SK-N-MC (cell line): ENCODE measurements around the gene ENO2.

Experiments
- EZH2 ChIP-seq: fragments of 200-600 bp; sonication (generic); IDR thresholded peaks from one replicate; pipeline ENCODE4 v1.6.1; 2017; ENCODE audit warnings: antibody characterized with exemption
- FOXP2 ChIP-seq: optimal IDR thresholded peaks from 2 replicates; pipeline ENCODE3; 2011; ENCODE audit warnings: mild to moderate bottlenecking, moderate library complexity; ENCODE audit not compliant: insufficient read depth; ENCODE audit errors: extremely low read length, control extremely low read depth
- POLR2AphosphoS5 ChIP-seq: IDR thresholded peaks from 2 replicates; pipeline ENCODE4 v1.6.1; 2012; ENCODE audit warnings: mild to moderate bottlenecking, low read depth, low read length, borderline replicate concordance

GRCh38 chr12:6941267-6941666, 26.9 kb downstream of the ENO2 start:
- TF ChIP-seq POLR2AphosphoS5, result no peak
- TF ChIP-seq EZH2, result no peak
- no peak for TF ChIP-seq FOXP2
